ENCODE measurements around the gene USP6NL. TPM values are rescaled to one million over a fixed set of nuclear protein-coding genes. Genes with fewer than 3 reads are reported as not detected.

USP6NL gene
- polyA plus RNA-seq, 1 donor (not counting 4 experiments of a cell fraction or from before 2014, with no cell fraction given): 8.7 TPM

GRCh38 chr10:11509036-11509435, 102.4 kb downstream of the USP6NL start:
- Histone ChIP-seq H3K27me3 (ENCODE audit: control insufficient read depth, extremely low read depth, insufficient read depth, low read length) (no peaks in the 10 kb centered on the region), H3K9me1 (ENCODE audit: control insufficient read depth, extremely low read depth, insufficient read depth, low read length) (no peaks in the 10 kb centered on the region), H3K4me3 (ENCODE audit: control insufficient read depth in 2 of 3, extremely low read depth in 1 of 3, insufficient read depth in 2 of 3, low read depth in 1 of 3, low read length in 3 of 3) (no peak overlapping the region), H3K36me3 (ENCODE audit: control insufficient read depth in 2 of 2, extremely low read depth in 1 of 2, insufficient read depth in 2 of 2, low read length in 2 of 2) (no peaks in the 10 kb centered on the region), H3K27ac (ENCODE audit: control insufficient read depth, insufficient read depth, low read length) (no peak overlapping the region), H3K4me1 (ENCODE audit: control insufficient read depth, extremely low read depth, insufficient read depth, low read length) (no peaks in the 10 kb centered on the region), H2AFZ (ENCODE audit: control insufficient read depth, low read length) (no peak overlapping the region), H3K79me2 (ENCODE audit: control insufficient read depth, insufficient read depth, low read length) (no peaks in the 10 kb centered on the region), H3K4me2 (ENCODE audit: control insufficient read depth, extremely low read depth, insufficient read depth, low read depth, low read length) (no peak overlapping the region), H4K20me1 (ENCODE audit: control insufficient read depth, extremely low read depth, insufficient read depth, low read length) (no peaks in the 10 kb centered on the region), H3K9me3 (ENCODE audit: control insufficient read depth, low read depth, low read length) (no peaks in the 10 kb centered on the region), H3K9ac (ENCODE audit: control insufficient read depth, extremely low read depth, insufficient read depth, low read length) (no peak overlapping the region)
- dilution Hi-C loops (cut with MboI; ENCODE audit: extremely low pct_ligation_motif_present, low sequenced_read_pairs): no loop called here
- DNase-seq (ENCODE audit: low read depth, low spot score) (no peak), FAIRE-seq (no peak)
- TF ChIP-seq EZH2 (IDR thresholded peaks at IDR 0.05; ENCODE audit: low read length) (no peak), CTCF (optimal IDR thresholded peaks at IDR 0.05 in 1 of 3, IDR thresholded peaks at IDR 0.05 in 1 of 3, conservative IDR thresholded peaks at IDR 0.05 in 1 of 3; ENCODE audit: extremely low read depth in 1 of 3, insufficient read depth in 2 of 3, low read length in 3 of 3) (no peak)

DNA sequence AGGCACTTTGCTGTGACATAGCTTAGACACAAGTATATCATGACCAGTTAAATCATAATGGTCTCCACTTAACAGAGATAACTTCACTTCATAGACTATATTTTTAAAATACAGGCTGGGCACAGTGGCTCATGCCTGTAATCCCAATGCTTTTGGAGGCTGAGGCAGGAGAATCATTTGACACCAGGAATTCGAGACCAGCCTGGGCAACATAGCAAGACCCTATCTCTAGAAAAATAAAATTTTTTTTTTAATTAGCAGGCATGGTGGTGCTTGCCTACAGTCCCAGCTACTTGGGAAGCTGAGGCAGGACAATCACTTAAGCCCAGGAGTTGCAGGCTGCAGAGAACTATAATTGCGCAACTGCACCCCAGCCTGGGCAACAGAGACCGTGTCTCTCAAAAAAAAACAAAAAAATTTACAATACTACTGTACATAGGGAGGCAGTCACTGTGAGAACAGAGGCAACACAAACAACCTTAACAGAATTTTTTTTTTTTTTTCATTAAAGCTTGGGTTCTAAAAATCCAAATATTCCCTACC, 105.1 kb downstream of the USP6NL start:
- Histone ChIP-seq H3K4me1 (ENCODE audit: control insufficient read depth, extremely low read depth, insufficient read depth, low read length) (no peaks in the 10 kb centered on the region), H3K9me3 (ENCODE audit: control insufficient read depth, low read depth, low read length) (no peaks in the 10 kb centered on the region), H3K79me2 (ENCODE audit: control insufficient read depth, insufficient read depth, low read length) (no peaks in the 10 kb centered on the region), H3K27me3 (ENCODE audit: control insufficient read depth, extremely low read depth, insufficient read depth, low read length) (no peaks in the 10 kb centered on the region), H3K27ac (ENCODE audit: control insufficient read depth, insufficient read depth, low read length) (no peak overlapping the region), H3K4me3 (ENCODE audit: control insufficient read depth in 2 of 3, extremely low read depth in 1 of 3, insufficient read depth in 2 of 3, low read depth in 1 of 3, low read length in 3 of 3) (no peak overlapping the region), H4K20me1 (ENCODE audit: control insufficient read depth, extremely low read depth, insufficient read depth, low read length) (no peaks in the 10 kb centered on the region), H3K9me1 (ENCODE audit: control insufficient read depth, extremely low read depth, insufficient read depth, low read length) (no peaks in the 10 kb centered on the region), H3K9ac (ENCODE audit: control insufficient read depth, extremely low read depth, insufficient read depth, low read length) (no peak overlapping the region), H3K4me2 (ENCODE audit: control insufficient read depth, extremely low read depth, insufficient read depth, low read depth, low read length) (no peak overlapping the region), H2AFZ (ENCODE audit: control insufficient read depth, low read length) (no peak overlapping the region), H3K36me3 (ENCODE audit: control insufficient read depth in 2 of 2, extremely low read depth in 1 of 2, insufficient read depth in 2 of 2, low read length in 2 of 2) (no peaks in the 10 kb centered on the region)
- FAIRE-seq (no peak), DNase-seq (ENCODE audit: low read depth, low spot score) (no peak)
- dilution Hi-C loops (cut with MboI; ENCODE audit: extremely low pct_ligation_motif_present, low sequenced_read_pairs): no loop called here
- TF ChIP-seq CTCF (optimal IDR thresholded peaks at IDR 0.05 in 1 of 3, IDR thresholded peaks at IDR 0.05 in 1 of 3, conservative IDR thresholded peaks at IDR 0.05 in 1 of 3; ENCODE audit: extremely low read depth in 1 of 3, insufficient read depth in 2 of 3, low read length in 3 of 3) (no peak), EZH2 (IDR thresholded peaks at IDR 0.05; ENCODE audit: low read length) (no peak)
